CD4-positive, alpha-beta T cell treated with Interferon gamma for 1 hour (primary cell): ENCODE results near the gene LDLRAD3.

Experiments
- DNase-seq: peaks from one replicate; pipeline ENCODE4 v3.0.0-alpha.2; 2020

LDLRAD3 gene

GRCh38 chr11:36249246-36249645, 305.4 kb downstream of the LDLRAD3 start:
- DNase-seq: no peak

DNA sequence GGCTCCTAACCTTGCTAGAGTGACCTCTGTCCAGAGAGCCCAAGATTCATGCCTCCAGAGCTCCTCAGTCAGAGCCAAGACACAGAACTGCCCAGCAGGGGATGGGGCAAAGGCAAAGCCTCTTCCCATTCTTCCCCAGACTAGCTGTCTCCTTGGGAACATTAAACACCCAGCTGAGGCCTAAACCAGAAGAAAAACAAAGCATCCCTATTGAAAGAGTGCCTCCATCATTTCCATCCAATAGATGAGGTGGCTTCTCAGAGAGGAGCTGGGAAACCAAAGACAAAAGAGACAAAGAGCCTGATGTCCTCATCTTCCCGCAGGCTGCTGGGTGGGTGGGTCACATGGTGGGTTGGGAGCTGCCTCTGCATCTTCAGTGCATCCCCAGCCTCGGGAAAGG, 308.0 kb downstream of the LDLRAD3 start:
- DNase-seq: no peak

DNA sequence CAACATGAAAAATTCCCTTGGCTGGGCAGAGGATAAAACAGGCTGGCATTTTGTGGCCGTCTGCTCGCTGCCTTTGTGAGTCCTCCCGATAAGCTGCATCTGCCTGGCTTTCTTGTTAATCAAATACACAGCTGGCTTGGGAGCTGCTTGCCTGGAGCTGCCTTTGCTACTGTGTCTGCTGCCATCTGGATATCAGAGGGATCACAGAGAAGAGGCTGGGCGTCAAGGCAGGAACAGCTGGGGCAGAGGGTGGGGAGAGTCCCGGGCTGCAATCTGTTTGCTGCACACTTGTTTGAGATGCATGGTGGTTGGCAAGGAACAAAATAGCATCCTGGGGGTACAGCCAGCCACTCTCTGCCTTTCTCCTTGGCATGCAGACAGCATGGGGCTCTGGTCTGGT, 309.4 kb downstream of the LDLRAD3 start:
- DNase-seq: no peak

- DNase-seq: no peak
Observed at GRCh38 chr11:36254713-36255112, 310.9 kb downstream of the LDLRAD3 start.

DNA sequence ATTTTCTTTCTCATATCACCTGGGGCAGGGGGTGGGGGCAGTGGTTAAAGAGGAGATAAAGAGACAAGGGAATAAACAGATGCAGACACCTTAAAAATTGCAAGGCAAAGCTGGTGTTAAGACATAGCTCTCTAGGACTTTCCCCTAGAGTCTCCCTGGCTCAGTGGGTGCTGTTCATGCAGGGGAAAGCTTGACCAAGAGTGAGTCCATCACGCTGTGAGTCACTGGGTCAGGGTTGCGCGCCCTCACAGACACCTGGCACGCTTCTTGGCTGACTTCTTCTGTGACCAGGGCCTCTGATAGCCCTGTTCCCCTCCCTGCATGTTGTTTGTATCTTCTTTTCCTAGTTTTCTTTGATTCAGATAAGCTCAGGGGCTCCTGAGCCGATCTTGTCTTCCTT, 313.5 kb downstream of the LDLRAD3 start:
- no peak for DNase-seq

DNA sequence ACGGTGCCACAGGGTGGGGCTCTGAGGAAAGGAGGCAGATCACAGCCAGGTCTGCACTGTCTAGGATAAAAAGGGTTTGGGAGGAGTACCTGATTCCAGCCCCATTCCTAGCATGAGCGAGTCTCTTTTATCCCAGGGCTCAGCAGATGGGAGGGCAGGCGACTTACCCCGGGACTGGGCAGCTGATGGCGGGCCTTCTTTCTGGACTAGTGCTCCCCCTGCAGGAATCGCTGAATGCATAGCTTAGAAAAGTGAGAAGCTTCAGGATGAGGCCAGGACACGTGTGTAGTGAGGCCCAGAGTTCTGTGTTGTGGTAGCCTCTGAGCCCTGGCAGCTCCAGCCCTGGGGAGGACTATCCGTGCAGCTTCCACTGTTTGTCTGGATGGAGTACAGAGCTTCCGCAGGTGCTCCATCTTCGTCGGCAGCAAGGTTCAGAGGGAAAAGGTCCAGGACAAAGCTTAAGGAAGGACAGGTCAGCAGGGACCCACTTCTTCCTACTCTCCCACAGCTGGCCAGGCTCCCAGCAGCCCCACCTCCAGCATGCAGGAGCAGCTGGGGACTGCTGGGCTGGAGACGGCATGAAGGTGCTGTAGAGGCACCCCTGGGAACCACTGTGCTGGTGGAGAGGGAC, 315.0 kb downstream of the LDLRAD3 start:
- no peak for DNase-seq

- DNase-seq: no peak
Observed at GRCh38 chr11:36261094-36261493, 317.2 kb downstream of the LDLRAD3 start.

DNA sequence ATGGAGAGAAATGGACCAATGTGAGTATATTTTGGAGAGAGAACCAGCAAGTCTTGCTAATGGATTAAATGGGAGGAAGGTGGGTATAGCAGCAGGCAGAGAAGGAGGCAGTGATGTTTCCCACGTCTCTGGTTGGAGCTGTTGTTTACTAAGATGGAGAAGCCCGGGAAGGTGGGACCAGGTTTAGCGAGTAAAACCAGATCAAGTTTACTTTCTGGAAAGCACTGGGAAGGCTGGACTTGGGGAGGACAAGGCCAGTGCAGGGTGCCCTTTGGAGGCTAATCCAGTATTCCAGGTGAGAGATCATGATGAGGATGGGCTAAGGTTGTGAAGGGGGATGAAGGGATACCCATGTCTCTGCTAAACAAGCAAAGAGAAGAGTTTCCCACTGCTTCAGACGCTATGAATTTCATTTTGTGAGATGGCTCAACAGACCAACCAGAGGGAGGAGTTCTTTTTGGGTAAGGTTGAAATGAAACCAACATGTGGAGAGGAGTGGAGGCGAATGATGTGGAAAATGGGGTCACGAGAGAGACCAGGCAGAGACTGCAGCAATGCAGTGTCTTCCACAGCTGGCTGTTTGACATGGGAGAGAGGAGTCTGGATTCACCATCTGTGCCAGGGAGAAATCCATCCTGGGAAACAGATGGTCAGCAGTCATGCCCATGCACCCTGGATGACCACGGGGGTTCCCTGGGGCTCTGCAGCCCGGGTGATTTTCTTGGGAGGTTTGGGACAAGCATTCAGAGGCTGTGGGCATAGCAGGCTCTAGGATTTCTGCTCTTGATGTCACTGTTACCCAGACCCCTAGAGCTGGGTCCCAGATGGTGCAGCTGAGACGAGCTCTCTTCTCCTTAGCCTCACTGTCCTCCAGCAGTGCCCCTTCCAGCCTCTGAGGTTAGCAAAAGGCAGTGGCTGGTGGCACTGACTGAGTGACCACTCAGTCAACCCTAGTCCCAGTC, 320.4 kb downstream of the LDLRAD3 start:
- DNase-seq: no peak

DNA sequence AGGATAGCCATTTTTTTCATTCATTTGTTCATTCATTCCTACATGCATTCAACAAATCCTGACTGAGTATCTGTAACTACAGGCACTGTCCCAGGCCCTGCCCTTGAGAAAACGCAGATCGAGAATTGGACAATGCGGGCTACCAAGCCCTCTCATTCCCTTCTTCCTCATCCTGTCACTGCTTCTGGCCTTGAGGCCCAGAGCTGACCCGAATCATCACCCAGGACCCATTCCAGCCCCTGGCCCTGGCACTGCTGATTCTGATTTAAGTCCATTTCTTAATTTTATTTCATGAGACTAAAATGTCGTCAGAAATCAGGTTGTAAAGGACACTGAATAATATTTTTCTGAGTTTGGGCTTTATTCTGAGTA, 321.1 kb downstream of the LDLRAD3 start:
- no peak for DNase-seq

DNA sequence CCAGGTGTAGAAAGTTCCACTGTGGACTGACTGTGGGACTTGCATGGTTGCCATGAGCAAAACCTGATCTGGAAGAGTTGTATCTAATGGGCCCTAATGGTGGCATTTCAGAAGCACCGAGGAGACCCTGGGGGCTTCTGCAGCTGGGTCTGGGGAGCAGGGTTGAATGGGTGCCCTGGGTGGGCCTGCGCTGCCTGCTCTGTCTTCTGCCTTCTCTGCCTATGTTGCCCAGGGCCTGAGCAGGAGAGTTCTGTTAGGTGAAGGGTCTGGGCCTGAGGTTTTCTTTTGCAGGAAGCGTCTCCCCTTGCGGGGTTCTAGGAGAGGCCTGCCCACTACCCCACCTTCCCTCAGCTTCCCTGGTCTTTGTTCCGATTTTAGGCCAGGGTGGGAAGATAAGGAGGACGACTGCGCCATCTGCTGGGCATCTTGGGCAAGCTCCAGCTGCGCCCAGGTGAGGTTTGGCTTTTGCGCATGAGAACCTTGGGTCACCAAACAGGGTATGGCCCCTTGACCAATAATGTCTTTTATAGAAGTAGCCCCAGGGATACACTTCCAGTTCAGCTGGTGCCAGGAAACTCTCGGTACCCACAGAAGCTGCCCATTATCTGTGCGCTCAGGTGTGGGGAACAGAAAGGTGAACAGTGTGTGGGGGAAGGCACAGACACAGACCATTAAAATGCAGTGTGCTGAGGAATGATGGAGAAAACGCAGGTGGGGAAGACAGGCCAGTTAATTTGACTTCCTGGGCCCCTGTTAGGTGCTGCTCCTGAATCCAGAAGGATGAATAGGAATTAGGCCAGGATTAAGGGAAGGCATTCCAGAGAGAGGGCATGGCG, 322.1 kb downstream of the LDLRAD3 start:
- peak; percentile 20 for DNase-seq

DNA sequence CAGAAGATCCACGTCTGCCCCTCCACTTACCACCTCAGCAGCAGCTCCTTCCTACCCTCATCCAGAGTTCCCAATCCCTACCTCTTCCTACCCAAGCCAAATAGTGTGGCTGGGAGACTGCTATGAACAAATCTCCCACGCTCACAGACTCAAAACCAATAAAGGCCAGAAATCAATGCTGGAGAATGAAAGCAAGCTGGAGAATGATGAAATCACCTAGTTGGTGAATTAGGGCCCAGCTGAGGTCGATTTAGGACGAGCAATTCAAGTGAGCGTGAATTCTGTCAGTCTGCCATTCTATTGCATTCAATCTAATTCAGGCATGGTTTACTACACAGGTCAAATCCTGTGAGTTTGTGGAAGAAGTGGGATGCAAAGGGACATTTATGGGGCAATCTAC, 322.9 kb downstream of the LDLRAD3 start:
- no peak for DNase-seq

DNA sequence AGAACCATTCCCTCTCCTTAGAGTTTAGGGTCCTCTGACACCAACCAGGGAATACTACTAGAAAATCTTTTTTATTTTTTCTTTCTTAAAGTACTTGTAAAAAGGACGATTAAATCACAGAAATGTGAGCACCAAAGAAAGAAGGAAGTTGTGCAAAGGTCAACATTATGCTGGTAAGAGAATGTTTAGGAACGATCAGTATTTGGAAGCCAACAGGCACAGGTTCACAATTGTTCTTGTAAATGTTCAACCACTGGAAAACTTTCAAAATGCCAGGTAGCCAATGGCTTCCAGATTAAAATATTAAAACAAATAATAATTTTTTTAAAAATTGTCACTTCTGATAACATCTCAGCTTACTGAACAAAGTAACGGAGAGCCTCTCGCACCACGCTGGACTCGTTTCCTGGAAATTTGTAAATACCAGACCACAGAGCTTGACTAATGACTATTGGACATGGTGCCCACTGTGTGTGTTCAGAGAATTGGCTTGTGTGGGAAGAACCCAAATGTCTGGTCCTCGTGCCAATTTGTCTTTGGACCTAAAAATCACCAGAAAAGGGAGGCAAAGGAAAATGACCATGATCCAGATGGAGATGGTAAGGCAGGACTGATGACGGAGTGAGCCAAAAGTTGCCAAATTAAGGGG, 324.6 kb downstream of the LDLRAD3 start:
- no peak for DNase-seq

GRCh38 chr11:36270701-36271100, 326.8 kb downstream of the LDLRAD3 start:
- DNase-seq: no peak

- no peak for DNase-seq
Observed at GRCh38 chr11:36271794-36272407, 328.0 kb downstream of the LDLRAD3 start.

- DNase-seq: no peak
Observed at GRCh38 chr11:36273110-36273509, 329.2 kb downstream of the LDLRAD3 start.

GRCh38 chr11:36274414-36274813, 330.6 kb downstream of the LDLRAD3 start:
- no peak for DNase-seq

DNA sequence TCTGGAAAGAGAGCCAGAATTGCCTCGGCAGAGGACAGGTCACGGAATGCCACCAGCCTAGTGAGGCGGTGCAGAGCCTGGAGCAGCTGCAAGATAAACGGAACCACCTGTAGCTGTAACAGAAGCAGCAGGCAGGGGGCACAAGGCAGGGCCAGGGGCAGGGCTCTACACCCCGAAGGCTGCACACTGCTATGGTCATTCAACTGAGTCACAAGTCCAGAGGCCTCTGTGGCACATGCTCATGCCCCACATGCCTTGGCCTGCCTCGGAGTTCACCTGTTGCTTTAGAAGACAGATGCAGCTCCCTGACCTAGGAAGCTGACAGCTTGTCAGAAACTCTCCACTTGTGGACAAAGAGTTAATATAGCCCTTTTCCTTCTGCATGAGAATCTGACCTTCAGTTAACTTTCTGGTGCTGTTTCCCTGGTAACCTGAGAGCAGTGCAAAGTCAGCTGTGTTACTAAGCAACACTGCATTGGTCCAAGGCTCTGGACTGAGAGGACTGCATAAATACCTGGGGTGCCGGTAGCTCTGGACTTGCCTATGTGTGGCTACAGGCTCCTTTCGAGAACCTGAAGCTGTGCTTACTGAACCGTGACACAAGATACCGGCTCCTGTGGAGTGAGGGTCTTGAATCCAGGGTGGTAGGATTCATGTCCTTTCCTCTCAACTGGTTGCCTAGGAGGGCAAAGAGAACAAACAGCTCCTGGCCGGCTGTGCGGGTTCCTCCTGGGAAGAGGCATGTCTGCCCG, 334.8 kb downstream of the LDLRAD3 start:
- DNase-seq: no peak

- DNase-seq: no peak
Observed at GRCh38 chr11:36280531-36280930, 336.7 kb downstream of the LDLRAD3 start.
